ENCODE results near the gene ZFHX3.

GRCh38 chr16:72841506-72841905, 206.4 kb downstream of the ZFHX3 start:
- TF ChIP-seq, protein P1, sequence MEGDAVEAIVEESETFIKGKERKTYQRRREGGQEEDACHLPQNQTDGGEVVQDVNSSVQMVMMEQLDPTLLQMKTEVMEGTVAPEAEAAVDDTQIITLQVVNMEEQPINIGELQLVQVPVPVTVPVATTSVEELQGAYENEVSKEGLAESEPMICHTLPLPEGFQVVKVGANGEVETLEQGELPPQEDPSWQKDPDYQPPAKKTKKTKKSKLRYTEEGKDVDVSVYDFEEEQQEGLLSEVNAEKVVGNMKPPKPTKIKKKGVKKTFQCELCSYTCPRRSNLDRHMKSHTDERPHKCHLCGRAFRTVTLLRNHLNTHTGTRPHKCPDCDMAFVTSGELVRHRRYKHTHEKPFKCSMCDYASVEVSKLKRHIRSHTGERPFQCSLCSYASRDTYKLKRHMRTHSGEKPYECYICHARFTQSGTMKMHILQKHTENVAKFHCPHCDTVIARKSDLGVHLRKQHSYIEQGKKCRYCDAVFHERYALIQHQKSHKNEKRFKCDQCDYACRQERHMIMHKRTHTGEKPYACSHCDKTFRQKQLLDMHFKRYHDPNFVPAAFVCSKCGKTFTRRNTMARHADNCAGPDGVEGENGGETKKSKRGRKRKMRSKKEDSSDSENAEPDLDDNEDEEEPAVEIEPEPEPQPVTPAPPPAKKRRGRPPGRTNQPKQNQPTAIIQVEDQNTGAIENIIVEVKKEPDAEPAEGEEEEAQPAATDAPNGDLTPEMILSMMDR (conservative IDR thresholded peaks at IDR 0.05; ENCODE audit: low read depth, low read length): no peak
- TF ChIP-seq EZH2 (IDR thresholded peaks at IDR 0.05; ENCODE audit: borderline replicate concordance, low read depth, low read length, poor library complexity, severe bottlenecking): no peak

Data from A673 (cell line).